H1 (cell line): ENCODE data around the gene ARHGDIB.

ENCODE experiments used
- ASH2L ChIP-seq: fragments of 200-600, 300-600 bp; sonication (generic); IDR thresholded peaks from one replicate; pipeline ENCODE4 v1.7.1; 2017; ENCODE audit warnings: low read length
- CHD2 ChIP-seq: IDR thresholded peaks from 2 replicates; pipeline ENCODE4 v1.6.1; 2012; ENCODE audit warnings: low read length, improper control_type of control experiment
- CREB1 ChIP-seq: IDR thresholded peaks from 2 replicates; pipeline ENCODE4 v1.6.1; 2012; ENCODE audit warnings: inconsistent platforms
- CTCF ChIP-seq, 3 experiments: IDR thresholded peaks; 1 replicate in 2 of 3; 2 replicates in 1 of 3; pipeline versions ENCODE4 v1.5.1 to v1.6.1; 2011; ENCODE audit warnings: low read length in 3 of 3, mild to moderate bottlenecking in 3 of 3, inconsistent platforms in 2 of 3, low read depth in 1 of 3, moderate library complexity in 1 of 3; ENCODE audit not compliant: insufficient read depth in 1 of 3; ENCODE audit errors: control extremely low read depth in 1 of 3
- EP300 ChIP-seq, 2 experiments: IDR thresholded peaks; 1 replicate in 1 of 2; 2 replicates in 1 of 2; pipeline ENCODE4 v1.6.1; 2011 to 2012; ENCODE audit warnings: low read depth in 2 of 2, low read length in 2 of 2, mild to moderate bottlenecking in 2 of 2, borderline replicate concordance in 1 of 2, inconsistent platforms in 1 of 2, moderate library complexity in 1 of 2
- EZH2 ChIP-seq: fragments of 200-600 bp; sonication (generic); IDR thresholded peaks from 2 replicates; pipeline ENCODE4 v1.7.1; 2012; ENCODE audit warnings: low read depth, mild to moderate bottlenecking, moderate library complexity, low read length, inconsistent platforms; ENCODE audit not compliant: severe bottlenecking
- JUN ChIP-seq: IDR thresholded peaks from 2 replicates; pipeline ENCODE4 v1.6.1; 2011; ENCODE audit warnings: low read depth, mild to moderate bottlenecking, improper control_type of control experiment, low read length
- MAFK ChIP-seq: IDR thresholded peaks from 2 replicates; pipeline ENCODE4 v1.6.1; 2012; ENCODE audit warnings: low read depth, mild to moderate bottlenecking, improper control_type of control experiment, low read length
- POLR2A ChIP-seq, 2 experiments: IDR thresholded peaks; 1 replicate in 1 of 2; 2 replicates in 1 of 2; pipeline ENCODE4 v1.6.1; 2011; ENCODE audit warnings: low read depth in 2 of 2, low read length in 2 of 2, mild to moderate bottlenecking in 2 of 2; ENCODE audit errors: control extremely low read depth in 1 of 2
- RFX5 ChIP-seq: IDR thresholded peaks from 2 replicates; pipeline ENCODE4 v1.6.1; 2011; ENCODE audit warnings: low read depth, low read length, improper control_type of control experiment, borderline replicate concordance
- SIRT6 ChIP-seq: IDR thresholded peaks from one replicate; pipeline ENCODE4 v1.7.1; 2012; ENCODE audit warnings: low read length, inconsistent platforms
- SRF ChIP-seq: IDR thresholded peaks from 2 replicates; pipeline ENCODE4 v1.6.1; 2011; ENCODE audit warnings: mild to moderate bottlenecking, low read depth, low read length, moderate library complexity
- TF ChIP-seq, protein P1 (sequence below): IDR thresholded peaks from 2 replicates; pipeline ENCODE4 v1.6.1; 2012; ENCODE audit warnings: low read length, inconsistent platforms
- TF ChIP-seq, protein P2 (sequence below): IDR thresholded peaks from 2 replicates; pipeline ENCODE4 v1.6.1; 2011; ENCODE audit warnings: low read length, improper control_type of control experiment

- no peak for TF ChIP-seq CTCF (IDR thresholded peaks at IDR 0.05; ENCODE audit: control extremely low read depth in 1 of 3, insufficient read depth in 1 of 3, low read depth in 1 of 3, low read length in 3 of 3)
- TF ChIP-seq EZH2, result no peak
- TF ChIP-seq CREB1, result no peak
- no peak for TF ChIP-seq SIRT6
- TF ChIP-seq JUN, result no peak
- TF ChIP-seq, protein P1, sequence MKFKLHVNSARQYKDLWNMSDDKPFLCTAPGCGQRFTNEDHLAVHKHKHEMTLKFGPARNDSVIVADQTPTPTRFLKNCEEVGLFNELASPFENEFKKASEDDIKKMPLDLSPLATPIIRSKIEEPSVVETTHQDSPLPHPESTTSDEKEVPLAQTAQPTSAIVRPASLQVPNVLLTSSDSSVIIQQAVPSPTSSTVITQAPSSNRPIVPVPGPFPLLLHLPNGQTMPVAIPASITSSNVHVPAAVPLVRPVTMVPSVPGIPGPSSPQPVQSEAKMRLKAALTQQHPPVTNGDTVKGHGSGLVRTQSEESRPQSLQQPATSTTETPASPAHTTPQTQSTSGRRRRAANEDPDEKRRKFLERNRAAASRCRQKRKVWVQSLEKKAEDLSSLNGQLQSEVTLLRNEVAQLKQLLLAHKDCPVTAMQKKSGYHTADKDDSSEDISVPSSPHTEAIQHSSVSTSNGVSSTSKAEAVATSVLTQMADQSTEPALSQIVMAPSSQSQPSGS, result no peak
- TF ChIP-seq EP300 (IDR thresholded peaks at IDR 0.05; ENCODE audit: borderline replicate concordance in 1 of 2, low read depth in 2 of 2, low read length in 2 of 2), result no peak
- TF ChIP-seq ASH2L, result no peak
- TF ChIP-seq CHD2, result no peak
- no peak for TF ChIP-seq POLR2A (IDR thresholded peaks at IDR 0.05; ENCODE audit: control extremely low read depth in 1 of 2, low read depth in 2 of 2, low read length in 2 of 2)
- TF ChIP-seq RFX5, result no peak
- TF ChIP-seq MAFK, result no peak
- no peak for TF ChIP-seq SRF
- TF ChIP-seq, protein P2, sequence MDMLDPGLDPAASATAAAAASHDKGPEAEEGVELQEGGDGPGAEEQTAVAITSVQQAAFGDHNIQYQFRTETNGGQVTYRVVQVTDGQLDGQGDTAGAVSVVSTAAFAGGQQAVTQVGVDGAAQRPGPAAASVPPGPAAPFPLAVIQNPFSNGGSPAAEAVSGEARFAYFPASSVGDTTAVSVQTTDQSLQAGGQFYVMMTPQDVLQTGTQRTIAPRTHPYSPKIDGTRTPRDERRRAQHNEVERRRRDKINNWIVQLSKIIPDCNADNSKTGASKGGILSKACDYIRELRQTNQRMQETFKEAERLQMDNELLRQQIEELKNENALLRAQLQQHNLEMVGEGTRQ, result no peak
These were observed 2.3 kb downstream of the ARHGDIB start for GRCh38 chr12:14959126-14959440.
